B cell (primary cell): ENCODE measurements around the gene DMRT1. TPM values are rescaled to one million over a fixed set of nuclear protein-coding genes. Genes with fewer than 3 reads are reported as not detected.
A peak's percentile ranks its signal among the peaks of the same experiment; 100 is the strongest.

ENCODE experiments used
- ATAC-seq: fragments of 200-7000 bp; cut with Tn5 transposase; one replicate; pipeline ENCODE4 v1.10.0; 2021; ENCODE audit warnings: low read depth, mild to moderate bottlenecking, moderate number of reproducible peaks, moderate library complexity
- CTCF ChIA-PET: fragments of 350-600 bp; sonication (Branson Sonifier 250); formaldehyde crosslinking; loops from one replicate; lab custom pipeline; 2021; ENCODE audit warnings: antibody characterized with exemption, inconsistent platforms; lab: Charles Lee
- POLR2A ChIA-PET: fragments of 350-600 bp; sonication (Branson Sonifier 250); formaldehyde crosslinking; loops from one replicate; lab custom pipeline; 2021; ENCODE audit warnings: antibody characterized with exemption; lab: Charles Lee
- DNase-seq: peaks from one replicate; pipeline ENCODE4 v3.0.0; 2013
- H2AFZ ChIP-seq: 2 replicates; pipeline ENCODE4 v1.6.1; 2012; ENCODE audit warnings: mild to moderate bottlenecking, low read depth, low read length; ENCODE audit not compliant: insufficient read depth, poor library complexity, severe bottlenecking
- H3K27ac ChIP-seq, 2 donors: 1 replicate in 1 of 2; 2 replicates in 1 of 2; pipeline ENCODE4 v1.5.1; 2012 to 2013; ENCODE audit warnings: low read length in 2 of 2, mild to moderate bottlenecking in 2 of 2, moderate library complexity in 1 of 2
- H3K27me3 ChIP-seq, 4 experiments: fragments of 200-600 bp in 1 of 4; sonication (generic) in 1 of 4; replicated peaks in 1 of 4; 1 replicate in 2 of 4; 2 replicates in 2 of 4; pipeline versions ENCODE4 v1.6.1 to v1.7.0; 2013 to 2016; ENCODE audit warnings: low read length in 3 of 4, mild to moderate bottlenecking in 2 of 4, mixed read lengths in 1 of 4, moderate library complexity in 1 of 4; ENCODE audit not compliant: insufficient read depth in 4 of 4, control insufficient read depth in 3 of 4; ENCODE audit errors: control extremely low read depth in 1 of 4
- H3K36me3 ChIP-seq, 2 experiments: replicated peaks in 1 of 2; 1 replicate in 1 of 2; 2 replicates in 1 of 2; pipeline versions ENCODE4 v1.6.1 to v1.7.1; 2013; ENCODE audit warnings: low read length in 1 of 2; ENCODE audit not compliant: insufficient read depth in 2 of 2, control insufficient read depth in 1 of 2; ENCODE audit errors: control extremely low read depth in 1 of 2, extremely low read depth in 1 of 2
- H3K4me1 ChIP-seq, 2 donors: fragments of 200-600 bp in 1 of 2; sonication (generic) in 1 of 2; 1 replicate in 1 of 2; 2 replicates in 1 of 2; pipeline versions ENCODE4 v1.5.1 to v1.6.1; 2013 to 2017; ENCODE audit warnings: low read length in 2 of 2; ENCODE audit not compliant: control insufficient read depth in 2 of 2, insufficient read depth in 2 of 2
- H3K4me2 ChIP-seq: replicated peaks from 2 replicates; pipeline ENCODE3; 2012; ENCODE audit warnings: mild to moderate bottlenecking, low read depth, low read length; ENCODE audit not compliant: poor library complexity, severe bottlenecking
- H3K4me3 ChIP-seq, 5 experiments: fragments of 200-600 bp in 1 of 5; sonication (generic) in 1 of 5; 1 replicate in 3 of 5; 2 replicates in 2 of 5; pipeline versions ENCODE4 v1.5.1 to v1.7.0; 2011 to 2016; ENCODE audit warnings: low read length in 4 of 5, mild to moderate bottlenecking in 4 of 5, low read depth in 2 of 5, control low read depth in 1 of 5, moderate library complexity in 1 of 5; ENCODE audit not compliant: insufficient read depth in 1 of 5; ENCODE audit errors: control extremely low read depth in 1 of 5, extremely low read depth in 1 of 5
- H3K79me2 ChIP-seq: fragments of 200-600 bp; sonication (generic); one replicate; pipeline ENCODE4 v1.6.0; 2016; ENCODE audit warnings: low read length; ENCODE audit not compliant: control insufficient read depth, insufficient read depth
- H3K9ac ChIP-seq: fragments of 200-600 bp; sonication (generic); 2 replicates; pipeline ENCODE4 v1.6.1; 2017; ENCODE audit warnings: mild to moderate bottlenecking, low read length, moderate library complexity
- H3K9me3 ChIP-seq, 3 donors: one replicate each; pipeline versions ENCODE4 v1.6.1 to v1.7.1; 2013; ENCODE audit warnings: low read length in 2 of 3; ENCODE audit not compliant: control insufficient read depth in 2 of 3, insufficient read depth in 1 of 3; ENCODE audit errors: control extremely low read depth in 1 of 3
- H4K20me1 ChIP-seq: 2 replicates; pipeline ENCODE4 v1.6.0; 2012; ENCODE audit warnings: mild to moderate bottlenecking, low read length; ENCODE audit not compliant: insufficient read depth, control insufficient read depth, poor library complexity, severe bottlenecking
- H3K27ac Mint-ChIP-seq: one replicate; pipeline ENCODE4 v1.8.0; 2021; ENCODE audit warnings: mixed read lengths
- H3K27me3 Mint-ChIP-seq: one replicate; pipeline ENCODE4 v1.8.0; 2021; ENCODE audit warnings: mixed read lengths
- H3K4me1 Mint-ChIP-seq: one replicate; pipeline ENCODE4 v1.8.0; 2021; ENCODE audit warnings: mixed read lengths
- H3K4me3 Mint-ChIP-seq: one replicate; pipeline ENCODE4 v1.8.0; 2021; ENCODE audit warnings: mixed read lengths
- H3K9me3 Mint-ChIP-seq: one replicate; pipeline ENCODE4 v1.8.0; 2022; ENCODE audit warnings: mixed read lengths; ENCODE audit not compliant: insufficient read depth
- CTCF ChIP-seq: fragments of 200-600 bp; IDR thresholded peaks from one replicate; pipeline ENCODE4 v1.8.0; 2022; ENCODE audit warnings: antibody characterized with exemption, mild to moderate bottlenecking
- EZH2 ChIP-seq: IDR thresholded peaks from 2 replicates; pipeline ENCODE4 v1.6.1; 2012; ENCODE audit warnings: borderline replicate concordance, low read depth, mild to moderate bottlenecking, moderate library complexity, low read length; ENCODE audit not compliant: insufficient read depth, poor library complexity, severe bottlenecking
- WGBS: methylation state at CpG from one replicate; pipeline ENCODE4 v1.1.5; 2013; ENCODE audit warnings: missing lambda C conversion rate; ENCODE audit not compliant: insufficient coverage; 5-methylcytosine and 5-hydroxymethylcytosine counted together
- intact Hi-C: fragments of 100-400 bp; cut with micrococcal nuclease; formaldehyde crosslinking; loops from one replicate; pipeline ENCODE4 v1.10.0; 2022
- polyA plus RNA-seq: library from polyadenylated mRNA; depleted of rRNA; stranded (reverse); fragments of >200 nt; gene quantifications from 2 replicates; pipeline ENCODE4 v1.2.3, GENCODE V29; 2012
- total RNA-seq, 2 donors: library from RNA; stranded (reverse); fragments of 120-200 nt in 1 of 2; gene quantifications; 1 replicate in 1 of 2; 2 replicates in 1 of 2; pipeline versions ENCODE4 v1.2.3 to v1.2.4, GENCODE V29; 2013 to 2022

Gene DMRT1
- total and polyA plus RNA-seq, 2 donors (not counting 1 experiment from before 2014, with no cell fraction given), result not detected

- H3K4me1 Mint-ChIP-seq, result no peaks in the 10 kb centered on the region
- H4K20me1 ChIP-seq, result no peaks in the 10 kb centered on the region
- H3K36me3 ChIP-seq, result no peaks in the 10 kb centered on the region
- intact Hi-C loops, result no loop called here
- 49% methylated on average over 7 of the region's 15 CpGs for WGBS
- TF ChIP-seq CTCF, result no peak
- no peak for TF ChIP-seq EZH2
- CTCF ChIA-PET, result no interaction called here
- H3K9me3 ChIP-seq, result peaks cover 0 to 2% (median 0%) of the 10 kb centered on the region in 3 donors
- no peaks in the 10 kb centered on the region for H3K79me2 ChIP-seq
- peaks cover 0 to 41% (median 29%) of the 10 kb centered on the region in 4 experiments for H3K27me3 ChIP-seq
- H3K4me2 ChIP-seq, result no peak overlapping the region
- POLR2A ChIA-PET, result no interaction called here
- H3K9me3 Mint-ChIP-seq, result no peaks in the 10 kb centered on the region
- no peaks in the 10 kb centered on the region for H3K4me1 ChIP-seq
- DNase-seq (no peak), ATAC-seq (no peak)
- no peak overlapping the region for H3K4me3 ChIP-seq
- no peak overlapping the region for H3K27ac ChIP-seq
- no peak overlapping the region for H3K4me3 Mint-ChIP-seq
- H3K27me3 Mint-ChIP-seq, result peaks cover 76% of the 10 kb centered on the region
- H3K9ac ChIP-seq, result no peak overlapping the region
- no peak overlapping the region for H3K27ac Mint-ChIP-seq
- no peak overlapping the region for H2AFZ ChIP-seq
Measured at GRCh38 chr9:982394-983230, 141.1 kb downstream of the DMRT1 start.

DNA sequence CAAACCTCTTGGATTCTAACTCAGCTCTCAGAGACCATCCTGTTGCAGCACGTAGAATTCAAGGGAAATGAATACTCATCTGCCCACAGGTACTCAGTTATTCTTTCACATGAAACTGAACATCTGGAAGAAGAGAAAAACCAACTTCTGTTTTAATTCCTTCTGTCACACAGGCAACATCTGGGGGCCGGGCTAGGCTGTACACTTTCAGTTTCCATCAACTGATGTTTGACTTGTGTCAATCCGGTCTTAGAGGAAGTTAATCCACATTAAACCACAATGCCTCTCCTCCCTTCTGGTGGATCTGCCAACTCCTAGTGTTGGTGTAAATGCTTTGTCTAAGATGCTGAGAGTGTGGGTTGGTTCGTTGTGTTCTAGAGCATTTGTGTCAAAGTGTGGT, 152.5 kb downstream of the DMRT1 start:
- H3K36me3 ChIP-seq, result no peaks in the 10 kb centered on the region
- no peak overlapping the region for H3K4me2 ChIP-seq
- TF ChIP-seq CTCF, result no peak
- H3K27me3 Mint-ChIP-seq, result peaks cover 29% of the 10 kb centered on the region
- WGBS, result 0% methylated on average over 1 of the region's 4 CpGs
- H3K79me2 ChIP-seq, result no peaks in the 10 kb centered on the region
- ChIA-PET CTCF (no interaction called here), POLR2A (no interaction called here)
- no peaks in the 10 kb centered on the region for H3K9me3 Mint-ChIP-seq
- H3K4me3 ChIP-seq, result no peak overlapping the region
- H3K27ac ChIP-seq, result no peak overlapping the region
- H3K9me3 ChIP-seq, result peaks cover 0 to 13% (median 7%) of the 10 kb centered on the region in 3 donors
- peaks cover 0 to 15% (median 2%) of the 10 kb centered on the region in 4 experiments for H3K27me3 ChIP-seq
- no peak overlapping the region for H2AFZ ChIP-seq
- no peaks in the 10 kb centered on the region for H3K4me1 ChIP-seq
- intact Hi-C loops, result no loop called here
- H3K4me1 Mint-ChIP-seq, result peaks cover 4% of the 10 kb centered on the region
- H3K27ac Mint-ChIP-seq, result no peak overlapping the region
- ATAC-seq (no peak), DNase-seq (peak; percentile 18)
- no peak overlapping the region for H3K9ac ChIP-seq
- no peaks in the 10 kb centered on the region for H4K20me1 ChIP-seq
- no peak overlapping the region for H3K4me3 Mint-ChIP-seq
